GM19099 (cell line): ENCODE results near the gene ZSWIM4.

Experiments
- POLR2A ChIP-seq: IDR thresholded peaks from 3 replicates; pipeline ENCODE4 v1.6.1; 2011; ENCODE audit warnings: low read depth; ENCODE audit not compliant: insufficient read length; ENCODE audit errors: extremely low read depth

The ZSWIM4 gene

DNA sequence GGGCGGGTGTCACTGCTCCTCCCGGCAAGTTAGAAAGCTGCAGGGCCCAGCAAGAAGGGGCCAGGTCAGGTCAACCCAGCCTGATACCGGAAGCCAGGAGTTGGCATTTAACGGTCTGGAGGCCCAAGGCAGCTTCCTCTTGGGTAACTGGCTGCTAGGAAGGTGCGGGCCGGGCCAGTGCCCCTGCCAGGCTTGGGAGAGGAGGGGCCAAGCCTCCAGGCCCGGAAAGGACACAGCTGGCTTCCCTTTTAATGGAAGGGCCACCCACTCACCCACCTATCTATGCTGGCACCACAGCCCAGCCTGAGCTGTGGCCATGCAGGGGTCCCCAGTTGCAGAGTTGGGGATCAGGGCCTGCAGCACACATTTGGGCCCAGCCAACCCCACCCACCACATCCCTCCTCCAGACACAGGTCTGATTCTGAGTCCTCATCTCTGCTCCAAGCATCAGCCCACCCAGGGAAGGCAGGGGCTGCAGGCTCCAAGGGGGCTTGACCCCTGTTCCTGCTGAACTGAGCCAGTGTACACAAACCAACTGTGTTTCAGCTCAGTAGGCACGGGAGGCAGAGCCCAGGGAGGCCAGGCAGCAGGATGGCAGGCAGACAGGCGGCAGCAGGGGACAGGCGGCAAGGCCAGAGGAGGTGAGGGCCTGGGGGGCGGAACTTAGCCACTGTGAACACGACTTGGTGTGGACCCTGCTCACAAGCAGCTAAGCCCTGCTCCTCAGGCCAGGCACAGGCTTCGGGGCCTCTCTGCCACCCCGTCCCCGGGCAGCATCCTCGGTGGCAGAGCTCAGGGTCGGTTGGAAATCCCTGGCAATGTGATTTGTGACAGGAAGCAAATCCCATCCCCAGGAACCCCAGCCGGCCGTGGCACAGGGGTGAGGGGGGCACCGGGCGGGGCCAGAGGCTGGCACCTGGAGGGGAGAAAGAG lies 40.8 kb downstream of the ZSWIM4 start:
- peak; percentile 8 for TF ChIP-seq POLR2A

DNA sequence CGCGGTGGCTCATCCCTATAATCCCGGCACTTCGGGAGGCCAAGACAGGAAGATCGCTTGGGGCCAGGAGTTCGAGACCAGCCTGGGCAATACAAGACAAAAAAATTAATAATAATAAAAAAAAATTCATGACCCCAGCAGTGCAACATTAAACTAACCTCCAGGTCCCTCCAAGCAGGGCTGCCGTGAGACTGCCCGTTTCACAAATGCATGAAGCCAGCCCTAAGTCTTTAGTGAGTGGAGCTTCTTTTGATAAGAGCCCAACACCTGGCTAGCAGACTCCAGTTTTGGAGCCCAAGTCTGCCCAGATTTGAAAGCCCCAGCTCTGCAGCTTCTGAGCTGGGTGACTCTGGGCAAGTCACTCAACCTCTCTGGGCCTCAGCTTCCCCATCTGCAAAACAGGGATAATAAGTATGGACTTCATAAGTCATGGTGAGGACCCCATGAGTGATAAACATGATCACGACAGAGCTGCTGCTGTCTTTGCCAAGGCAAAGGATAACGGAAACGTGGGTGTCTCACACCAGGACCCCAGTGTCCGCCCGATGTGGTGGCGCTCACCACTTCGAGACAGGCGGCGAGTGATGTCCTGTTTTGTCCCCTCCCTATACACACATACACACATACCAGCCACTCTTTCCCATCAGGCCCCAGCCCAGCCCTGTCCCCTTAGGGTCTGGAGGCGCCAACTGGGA lies 43.3 kb downstream of the ZSWIM4 start:
- TF ChIP-seq POLR2A, result no peak

DNA sequence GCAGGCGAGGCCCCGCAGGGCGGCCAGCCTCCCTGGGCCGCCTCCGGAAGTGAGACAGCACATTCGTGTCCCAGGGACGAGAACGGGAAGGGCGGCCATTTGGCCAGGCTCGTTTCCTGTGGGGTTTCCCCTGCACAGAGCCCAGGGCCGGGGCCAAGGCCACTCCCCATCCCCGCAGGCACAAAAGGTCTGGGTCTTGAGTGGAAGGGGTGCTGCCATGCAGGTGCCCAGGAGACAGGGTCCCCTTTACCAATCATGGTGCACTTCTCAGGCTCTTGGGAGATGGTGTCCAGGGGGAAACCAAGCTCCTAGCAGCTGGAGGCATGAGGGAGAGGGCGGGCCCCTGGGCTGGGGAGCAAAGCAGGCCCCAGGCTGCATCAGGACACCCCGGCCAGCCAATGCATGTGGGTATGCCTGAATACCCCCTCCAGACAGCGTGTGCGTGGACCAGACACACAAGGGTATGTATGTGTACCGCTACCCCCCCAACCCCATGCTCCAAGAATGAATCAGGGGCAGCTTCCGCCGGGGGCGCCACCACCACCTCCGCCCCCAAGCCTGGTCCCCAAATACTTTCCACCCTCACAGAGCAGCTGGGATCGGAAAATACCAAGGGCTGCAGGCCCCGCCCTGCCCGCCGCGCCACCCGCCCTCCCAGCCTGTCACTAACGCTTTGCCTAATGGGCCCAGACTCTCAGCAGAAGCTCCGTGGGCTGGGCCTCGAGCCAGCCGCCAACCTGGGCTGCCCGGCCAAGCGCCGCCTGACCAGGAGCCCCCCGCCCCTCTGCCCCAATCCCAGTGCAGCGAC lies 44.1 kb downstream of the ZSWIM4 start:
- TF ChIP-seq POLR2A, result peak; percentile 80

DNA sequence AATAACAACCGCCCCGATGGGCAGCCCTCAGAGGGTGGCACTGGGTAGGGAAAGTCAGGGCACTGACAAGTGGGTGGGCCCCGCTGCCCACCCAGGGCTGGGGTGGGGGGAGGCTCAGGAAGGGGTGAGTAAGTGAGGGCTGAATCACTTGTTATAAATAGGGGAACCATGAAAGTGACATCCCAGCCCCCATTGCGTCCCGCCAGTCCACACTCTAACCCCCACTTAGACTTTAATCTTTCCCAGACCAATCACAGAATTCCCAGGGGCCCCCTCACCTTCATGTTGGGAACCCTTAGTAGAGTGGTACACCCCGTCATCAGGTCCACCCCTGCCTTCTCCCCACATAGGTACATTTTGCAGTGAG lies 44.7 kb downstream of the ZSWIM4 start:
- no peak for TF ChIP-seq POLR2A

DNA sequence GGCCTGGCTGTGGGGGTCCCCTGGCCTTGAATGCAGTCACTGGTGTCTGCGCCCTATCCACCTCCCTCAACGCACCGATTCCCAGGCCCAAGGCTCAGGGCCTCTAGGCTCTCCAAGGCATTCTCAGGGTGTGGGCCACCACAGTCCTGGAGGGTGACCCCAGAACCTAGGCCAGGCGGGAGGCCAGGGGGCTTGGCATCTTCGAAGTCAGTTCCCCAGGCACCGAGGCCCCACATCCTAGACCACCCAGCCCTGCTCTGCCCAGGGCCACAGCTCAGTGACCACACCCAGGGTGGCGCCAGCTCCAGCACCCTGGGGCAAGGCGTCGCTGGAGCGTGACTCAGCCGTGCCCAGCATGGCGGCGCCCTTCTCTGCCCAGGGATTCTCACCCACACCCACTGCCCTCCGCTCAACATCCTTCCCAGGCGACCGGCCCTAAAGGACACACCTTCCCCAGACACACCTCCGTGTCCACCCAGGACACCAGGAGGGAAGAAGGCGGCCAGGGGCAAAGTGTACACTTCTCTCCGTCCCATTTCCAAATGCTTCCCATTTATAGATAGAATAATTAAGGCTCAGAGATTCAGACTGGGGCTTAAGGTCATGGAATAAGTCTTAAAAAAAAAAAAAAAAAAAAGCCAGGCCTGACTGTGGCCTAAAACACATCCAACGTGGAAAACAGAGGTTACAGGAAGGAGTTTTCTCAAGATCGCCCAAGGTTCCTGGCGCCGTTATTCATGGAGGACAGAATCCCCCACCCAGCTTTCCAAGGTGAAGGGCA lies 45.3 kb downstream of the ZSWIM4 start:
- peak; percentile 24 for TF ChIP-seq POLR2A

DNA sequence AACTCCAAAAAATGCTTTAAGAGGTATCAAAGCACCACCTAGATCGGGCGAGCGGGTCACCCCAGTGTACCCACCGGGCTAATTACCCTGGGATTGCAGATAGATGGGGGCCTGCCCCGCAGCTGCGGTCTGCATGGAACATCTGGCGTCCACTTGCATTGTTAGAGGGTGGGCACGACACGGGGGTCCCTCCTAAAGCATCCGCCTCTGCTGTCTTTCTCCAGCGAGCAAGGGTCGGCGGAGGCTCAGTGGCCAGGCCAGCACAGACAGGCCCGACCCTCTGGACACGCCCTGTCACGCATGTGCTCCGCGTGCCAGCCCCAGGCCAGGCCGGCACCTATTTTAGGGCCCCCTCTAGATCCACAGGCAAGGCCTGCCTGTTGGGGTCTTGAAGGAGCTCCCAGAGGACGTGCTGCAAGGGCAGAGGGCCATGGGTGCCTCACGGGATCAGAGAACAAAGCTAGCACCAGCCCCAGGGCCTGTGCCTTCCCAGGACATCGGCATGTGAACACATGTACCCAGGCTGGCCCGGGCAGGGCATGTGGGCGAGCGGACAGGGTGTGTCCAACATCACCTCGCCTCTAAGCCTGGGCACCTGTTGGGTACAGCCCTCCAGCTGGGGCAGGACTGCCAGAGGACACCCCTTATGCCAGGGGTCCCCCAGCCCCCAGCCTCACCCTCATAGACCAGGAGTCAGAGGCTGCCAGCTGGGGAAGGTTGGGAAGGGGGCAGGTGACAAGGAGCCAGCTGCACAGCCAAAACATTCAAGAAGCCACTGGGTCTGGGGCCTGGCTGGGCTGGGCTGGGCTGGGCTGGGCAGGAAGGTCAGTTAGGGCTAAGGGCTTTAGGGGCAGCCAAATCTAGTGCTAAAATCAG lies 46.1 kb downstream of the ZSWIM4 start:
- peak; percentile 9 for TF ChIP-seq POLR2A

DNA sequence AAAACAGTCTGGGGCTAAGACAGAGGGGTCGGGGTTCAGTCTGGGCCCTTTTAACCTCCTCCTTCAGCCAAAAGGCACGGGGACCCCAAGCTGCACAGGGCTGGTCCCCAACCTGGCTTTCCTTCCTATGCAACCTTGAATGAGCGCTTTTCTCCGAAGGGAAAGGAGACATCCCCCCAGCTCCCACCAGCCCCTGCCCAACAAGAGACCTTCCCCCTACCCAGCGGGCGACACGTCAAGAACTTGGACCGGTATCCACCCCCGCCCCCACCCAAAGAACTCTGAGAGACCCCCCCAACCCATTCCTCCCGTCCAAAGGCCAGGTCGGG lies 46.7 kb downstream of the ZSWIM4 start:
- TF ChIP-seq POLR2A, result no peak

DNA sequence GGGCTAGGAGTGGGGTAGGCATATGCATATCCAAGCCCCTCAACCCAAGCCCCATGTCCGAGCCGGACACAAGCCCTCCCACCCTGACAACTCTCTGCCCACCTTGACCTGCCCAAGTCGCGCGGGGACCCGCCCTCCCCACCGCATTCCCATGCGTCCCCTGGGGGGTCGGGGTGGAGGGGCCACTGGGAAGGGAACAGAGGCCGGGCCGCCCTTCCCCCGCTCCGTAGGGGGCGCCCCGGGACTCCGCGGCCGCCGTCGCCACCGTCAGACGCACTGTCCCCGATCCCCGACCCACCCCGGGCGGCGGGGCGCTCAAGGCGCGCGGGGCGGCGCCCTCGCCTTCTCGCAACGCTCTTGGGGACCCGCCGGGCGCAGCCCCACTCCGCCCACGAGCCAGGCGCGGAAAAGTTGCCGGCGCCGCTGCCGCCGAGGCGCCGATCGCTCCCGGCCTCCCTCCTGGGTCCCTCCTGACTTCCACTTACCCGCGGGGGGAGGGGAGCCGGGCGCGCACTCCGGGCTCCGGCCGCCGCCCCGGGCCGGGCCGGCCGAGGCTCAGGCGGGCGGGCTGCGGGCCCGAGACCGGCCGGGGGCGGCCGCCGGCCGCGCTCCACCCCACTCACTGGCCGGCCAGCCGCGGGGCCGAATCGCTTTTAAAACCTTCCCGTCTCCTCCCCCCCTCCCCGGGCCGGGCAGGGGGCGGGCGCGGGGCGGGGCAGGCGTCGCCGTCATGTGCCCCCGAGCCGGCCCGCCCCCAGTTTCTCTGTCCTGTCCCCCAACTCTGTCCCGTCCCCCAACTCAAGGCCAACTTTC lies 47.3 kb downstream of the ZSWIM4 start:
- peak; percentile 97 for TF ChIP-seq POLR2A

DNA sequence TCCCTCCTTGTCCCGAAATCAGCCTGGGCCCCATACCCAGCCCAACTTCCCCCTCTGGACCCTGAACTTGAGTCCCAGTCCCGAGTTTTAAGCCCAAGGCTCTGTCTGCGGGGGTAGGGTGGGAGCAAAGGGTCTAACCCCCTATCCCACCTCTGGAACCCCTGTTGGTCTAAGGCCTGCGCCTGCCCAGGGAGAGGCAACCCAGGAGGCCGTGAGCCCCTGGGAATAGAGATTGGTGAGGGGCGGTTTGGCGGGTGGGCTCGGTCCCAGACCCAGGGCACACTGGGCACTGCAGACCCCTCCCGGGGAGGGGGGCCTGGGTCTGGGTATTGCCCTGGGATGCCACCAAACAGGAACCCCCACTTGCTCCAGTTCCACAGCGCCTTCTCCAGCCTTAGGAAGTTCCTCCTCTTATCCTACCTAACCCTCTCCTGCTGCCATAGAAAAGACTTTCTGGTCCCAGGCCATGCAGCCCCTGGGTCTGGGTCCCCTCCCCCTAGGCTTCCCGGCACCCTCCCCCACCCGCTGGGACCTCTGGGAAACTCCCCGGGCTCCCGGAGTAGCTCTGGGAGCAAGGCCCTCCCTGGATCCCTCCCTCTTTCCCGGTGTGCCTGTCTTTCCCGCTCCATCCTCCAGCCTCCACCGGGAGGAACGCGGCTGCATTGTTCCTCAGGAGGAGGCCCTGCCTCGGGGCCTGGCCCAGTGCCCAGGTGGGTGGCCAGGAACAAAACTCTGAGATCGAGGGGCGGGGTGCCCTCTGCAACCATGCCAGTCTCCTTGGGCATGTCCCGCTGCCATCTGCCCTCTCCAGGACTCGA lies 48.1 kb downstream of the ZSWIM4 start:
- TF ChIP-seq POLR2A, result no peak

DNA sequence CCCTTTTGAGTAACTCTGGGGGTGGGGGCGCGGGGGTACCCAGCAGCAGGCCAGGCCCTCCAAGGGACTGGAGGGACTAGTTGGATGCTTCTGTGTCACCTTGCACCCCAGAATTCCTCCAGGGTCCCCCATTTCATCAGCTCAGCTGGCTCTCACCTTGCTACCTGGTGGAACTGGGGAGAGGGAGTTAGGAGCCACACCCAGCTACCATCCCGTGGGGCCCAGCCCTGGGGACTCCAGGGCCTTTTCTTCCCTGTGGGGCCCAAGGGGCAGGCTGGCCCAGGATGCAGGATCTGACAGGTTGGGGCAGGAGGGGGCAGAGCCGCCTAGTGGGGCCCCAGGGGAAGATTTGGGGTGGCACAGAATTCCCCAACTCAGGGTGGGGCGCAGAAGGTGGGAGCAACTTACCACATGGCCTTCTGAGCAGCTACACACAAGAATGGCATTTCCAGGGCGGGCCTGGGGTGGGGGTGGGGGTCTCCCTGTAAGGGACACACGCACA lies 48.9 kb downstream of the ZSWIM4 start:
- no peak for TF ChIP-seq POLR2A

DNA sequence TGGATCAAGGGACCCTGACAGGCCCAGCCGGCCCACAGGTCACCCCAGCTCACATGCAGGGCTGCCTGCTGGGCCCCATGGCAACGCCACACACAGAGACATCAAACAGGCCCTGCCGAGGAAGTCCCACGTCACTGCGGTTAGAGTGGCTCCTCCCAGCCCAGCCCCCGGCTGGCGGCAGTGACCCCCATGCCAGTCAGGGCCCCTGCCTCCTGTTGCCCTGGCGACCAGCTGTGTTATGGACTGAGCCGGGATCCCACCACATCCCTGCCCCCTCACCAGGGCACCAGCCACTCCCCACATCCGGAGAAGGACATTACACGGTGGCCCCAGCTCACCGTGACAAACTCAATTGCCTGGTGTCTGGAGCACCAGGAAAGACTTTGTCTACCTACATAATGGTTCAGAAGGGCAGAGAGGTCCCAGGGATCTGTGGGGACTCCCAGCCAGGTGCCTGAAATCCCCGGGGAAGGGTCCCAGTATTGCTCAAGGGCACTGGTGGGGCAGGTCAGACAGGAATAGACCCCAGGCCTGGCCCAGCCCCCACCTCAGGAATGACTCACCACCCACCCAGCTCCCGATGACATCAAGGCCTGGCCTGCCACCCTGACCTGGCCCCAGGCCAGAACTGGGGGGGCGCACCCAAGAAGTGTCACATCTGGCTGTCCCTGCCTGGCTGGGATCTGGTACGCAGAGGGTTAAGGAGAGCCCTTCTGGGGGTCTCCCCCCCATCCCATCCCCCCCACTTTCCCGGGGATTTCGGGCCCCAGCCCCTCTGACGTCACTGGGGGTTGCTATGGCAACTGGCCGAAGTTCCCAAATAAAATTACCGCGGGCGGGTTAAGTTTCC lies 51.5 kb downstream of the ZSWIM4 start:
- TF ChIP-seq POLR2A, result peak; percentile 36
